Left lung (tissue), 10 donors: ENCODE measurements around the gene ETFRF1. TPM values are rescaled to one million over a fixed set of nuclear protein-coding genes. Genes with fewer than 3 reads are reported as not detected.

Experiments used
- ATAC-seq: fragments of 200-7000 bp; cut with Tn5 transposase; one replicate; pipeline ENCODE4 v1.9.1; 2020; ENCODE audit warnings: moderate library complexity
- DNase-seq, 4 donors: peaks; one replicate each; pipeline ENCODE4 v3.0.0-alpha.2; 2013 to 2020
- H3K27ac ChIP-seq, 2 donors: fragments of 200-600 bp; sonication (generic) in 1 of 2; one replicate each; pipeline versions ENCODE4 v1.5.0 to v1.8.0; 2020 to 2021
- H3K27me3 ChIP-seq, 2 donors: fragments of 200-600 bp; sonication (generic) in 1 of 2; one replicate each; pipeline versions ENCODE4 v1.5.0 to v1.8.0; 2020 to 2021
- H3K36me3 ChIP-seq, 2 donors: fragments of 200-600 bp; sonication (generic) in 1 of 2; one replicate each; pipeline versions ENCODE4 v1.5.0 to v1.8.0; 2020 to 2021
- H3K4me1 ChIP-seq, 2 donors: fragments of 200-600 bp; one replicate each; pipeline ENCODE4 v1.8.0; 2021
- H3K4me3 ChIP-seq, 2 donors: fragments of 200-600 bp; sonication (generic) in 1 of 2; one replicate each; pipeline versions ENCODE4 v1.5.0 to v1.8.0; 2020 to 2021; ENCODE audit warnings: mild to moderate bottlenecking in 1 of 2
- H3K9me3 ChIP-seq, 2 donors: fragments of 200-600 bp; sonication (generic) in 1 of 2; one replicate each; pipeline versions ENCODE4 v1.5.0 to v1.8.0; 2020 to 2021
- intact Hi-C, 2 donors: fragments of 100-400 bp; cut with DNase I; formaldehyde crosslinking; loops; one replicate each; pipeline versions ENCODE4 v1.11.2 to v1.14.2; 2022
- polyA plus RNA-seq, 6 donors: library from polyadenylated mRNA; unstranded; fragments of 120-200 nt; gene quantifications; one replicate each; pipeline ENCODE4 v1.2.1, GENCODE V29; 2013; ENCODE audit not compliant: insufficient read length in 6 of 6
- total RNA-seq, 2 donors: library from RNA; stranded (reverse); fragmentation: NEBNext Ultra II Directional; extraction: Animal tissue kit (Norgen Biotek cat#: 25700); gene quantifications; one replicate each; pipeline ENCODE4 v1.2.1, GENCODE V29; 2021
- TF ChIP-seq, protein P1 (sequence below), 2 donors: fragments of 200-600 bp; sonication (generic) in 1 of 2; IDR thresholded peaks; one replicate each; pipeline versions ENCODE4 v1.5.0 to v1.8.0; 2021; ENCODE audit warnings: antibody characterized with exemption in 2 of 2
- donor health status: DM: no; HTN: yes; CAD: no.
- donor health status: DM: no; HTN: no; CAD: no.

Gene ETFRF1
- total and polyA plus RNA-seq, 8 donors, result 17.1 to 27.0 (median 25.7) TPM

DNA sequence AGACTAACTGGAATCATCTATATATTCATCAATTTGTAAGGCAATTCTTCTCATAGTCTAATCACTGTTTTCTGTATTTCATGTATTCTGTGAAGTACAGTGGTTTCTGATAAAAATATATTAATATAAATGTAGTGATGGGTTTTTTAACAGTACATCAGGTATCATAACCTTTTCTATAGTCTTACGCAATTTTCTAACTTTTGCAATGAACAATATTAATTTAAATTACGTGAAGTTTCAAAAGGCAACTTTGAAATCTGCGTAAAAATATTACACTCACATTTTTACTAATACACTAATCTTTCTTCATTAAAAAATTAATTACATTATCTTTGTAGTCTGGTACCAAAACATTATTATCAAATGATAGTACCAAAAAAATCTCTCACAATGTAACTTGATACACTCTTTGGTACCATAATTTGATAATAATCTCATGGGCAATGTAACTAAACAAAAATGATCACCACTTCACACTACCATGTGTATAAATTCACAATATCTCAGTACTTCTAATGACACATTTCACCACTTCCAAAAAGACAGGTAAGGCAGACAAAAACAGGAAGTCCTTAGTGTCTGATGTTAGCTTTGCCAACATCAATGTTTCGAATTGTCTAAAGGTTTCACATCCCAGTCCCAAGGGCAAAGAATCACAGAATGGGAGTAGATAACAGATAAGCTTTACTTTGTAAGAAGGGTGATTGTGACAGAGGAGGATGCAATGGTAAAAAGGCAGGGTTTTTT is 8.8 kb upstream of the ETFRF1 start:
- Histone ChIP-seq H3K36me3 (no peaks in the 10 kb centered on the region), H3K27me3 (no peaks in the 10 kb centered on the region), H3K4me1 (no peaks in the 10 kb centered on the region), H3K27ac (no peak overlapping the region), H3K9me3 (no peaks in the 10 kb centered on the region), H3K4me3 (no peak overlapping the region)
- TF ChIP-seq, protein P1, sequence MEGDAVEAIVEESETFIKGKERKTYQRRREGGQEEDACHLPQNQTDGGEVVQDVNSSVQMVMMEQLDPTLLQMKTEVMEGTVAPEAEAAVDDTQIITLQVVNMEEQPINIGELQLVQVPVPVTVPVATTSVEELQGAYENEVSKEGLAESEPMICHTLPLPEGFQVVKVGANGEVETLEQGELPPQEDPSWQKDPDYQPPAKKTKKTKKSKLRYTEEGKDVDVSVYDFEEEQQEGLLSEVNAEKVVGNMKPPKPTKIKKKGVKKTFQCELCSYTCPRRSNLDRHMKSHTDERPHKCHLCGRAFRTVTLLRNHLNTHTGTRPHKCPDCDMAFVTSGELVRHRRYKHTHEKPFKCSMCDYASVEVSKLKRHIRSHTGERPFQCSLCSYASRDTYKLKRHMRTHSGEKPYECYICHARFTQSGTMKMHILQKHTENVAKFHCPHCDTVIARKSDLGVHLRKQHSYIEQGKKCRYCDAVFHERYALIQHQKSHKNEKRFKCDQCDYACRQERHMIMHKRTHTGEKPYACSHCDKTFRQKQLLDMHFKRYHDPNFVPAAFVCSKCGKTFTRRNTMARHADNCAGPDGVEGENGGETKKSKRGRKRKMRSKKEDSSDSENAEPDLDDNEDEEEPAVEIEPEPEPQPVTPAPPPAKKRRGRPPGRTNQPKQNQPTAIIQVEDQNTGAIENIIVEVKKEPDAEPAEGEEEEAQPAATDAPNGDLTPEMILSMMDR (IDR thresholded peaks at IDR 0.05), result no peak
- ATAC-seq (no peak), DNase-seq (no peak)
- intact Hi-C loops, result no loop called here

DNA sequence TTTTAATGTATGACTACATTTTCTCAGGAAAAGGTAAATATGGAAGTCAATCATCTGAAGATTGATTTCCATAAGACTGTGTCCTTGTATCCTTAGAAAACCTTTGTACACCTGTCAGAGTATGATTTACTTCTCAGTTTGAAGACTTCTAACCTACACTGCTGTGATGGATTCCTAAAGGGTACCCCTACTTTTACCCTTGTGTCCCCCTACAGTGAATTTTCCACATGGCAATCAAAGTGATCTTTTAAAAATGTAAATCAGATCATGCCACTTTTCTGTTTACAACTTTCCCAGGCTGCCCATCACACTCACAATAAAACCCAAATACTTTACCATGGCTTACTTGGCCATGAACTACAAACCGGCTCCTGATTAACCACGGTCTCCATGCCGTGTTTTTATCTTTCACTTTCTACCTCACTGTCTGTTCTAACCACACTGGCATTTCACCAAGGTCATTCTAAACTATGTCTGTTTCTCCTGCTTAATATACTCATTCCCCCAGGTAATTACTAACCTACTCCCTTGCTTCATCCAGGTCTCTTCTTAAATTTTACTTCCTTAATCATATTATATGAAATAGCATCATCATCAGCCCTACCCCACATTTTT is 8.1 kb upstream of the ETFRF1 start:
- H3K27me3 ChIP-seq, result no peaks in the 10 kb centered on the region
- intact Hi-C loops, result no loop called here
- no peaks in the 10 kb centered on the region for H3K9me3 ChIP-seq
- TF ChIP-seq, protein P1 (IDR thresholded peaks at IDR 0.05), result no peak
- ATAC-seq, result no peak
- no peaks in the 10 kb centered on the region for H3K36me3 ChIP-seq
- DNase-seq, result no peak
- H3K4me3 ChIP-seq, result no peak overlapping the region
- H3K27ac ChIP-seq, result no peak overlapping the region
- no peaks in the 10 kb centered on the region for H3K4me1 ChIP-seq

DNA sequence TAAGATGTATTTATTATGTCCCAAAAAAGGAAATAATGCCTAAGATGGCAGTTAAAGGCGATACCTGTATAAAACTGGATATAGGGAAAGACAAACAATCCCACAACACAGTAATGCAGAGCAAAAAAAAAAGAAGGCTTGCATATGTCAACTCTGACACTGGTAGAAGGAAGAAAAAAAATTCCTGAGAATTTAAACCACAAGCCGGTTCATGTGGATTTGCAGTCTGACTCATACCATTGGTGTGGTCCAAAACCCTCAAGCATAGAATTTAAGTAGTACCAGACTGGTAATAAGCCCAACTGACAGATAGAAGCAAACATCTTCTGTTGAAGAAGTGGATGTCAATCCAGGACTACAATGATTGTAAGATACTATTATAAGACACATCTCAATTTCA is 7.3 kb upstream of the ETFRF1 start:
- peak; percentile 35 for ATAC-seq
- intact Hi-C loops, result no loop called here
- Histone ChIP-seq H3K4me1 (no peaks in the 10 kb centered on the region), H3K27me3 (no peaks in the 10 kb centered on the region), H3K27ac (no peak overlapping the region), H3K4me3 (no peak overlapping the region), H3K36me3 (no peaks in the 10 kb centered on the region), H3K9me3 (no peaks in the 10 kb centered on the region)
- TF ChIP-seq, protein P1 (IDR thresholded peaks at IDR 0.05), result no peak
- DNase-seq, result no peak

DNA sequence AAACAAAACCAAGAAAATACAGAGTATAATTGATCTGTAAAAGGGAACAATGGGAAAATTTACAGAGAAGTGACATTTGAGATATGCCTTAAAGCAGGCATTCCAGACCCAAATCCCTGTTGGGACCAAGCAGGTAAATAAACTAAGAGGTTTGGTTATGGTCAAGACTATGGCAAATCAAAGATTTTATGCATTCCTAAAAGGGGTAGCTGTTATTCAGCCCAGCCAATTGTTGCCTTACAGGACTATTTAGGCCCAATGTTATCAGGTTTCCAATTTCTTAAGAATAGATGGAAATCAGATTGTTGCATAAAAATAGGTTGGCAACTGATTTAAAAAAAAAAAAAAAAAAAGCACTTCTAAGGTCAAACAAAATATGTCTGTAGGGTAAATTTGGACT is 5.4 kb upstream of the ETFRF1 start:
- Histone ChIP-seq H3K27me3 (no peaks in the 10 kb centered on the region), H3K36me3 (no peaks in the 10 kb centered on the region), H3K4me3 (no peak overlapping the region), H3K27ac (no peak overlapping the region), H3K9me3 (no peaks in the 10 kb centered on the region), H3K4me1 (peaks cover 3 to 7% of the 10 kb centered on the region in 2 donors)
- intact Hi-C loops, result no loop called here
- ATAC-seq (no peak), DNase-seq (no peak)
- TF ChIP-seq, protein P1 (IDR thresholded peaks at IDR 0.05), result no peak

DNA sequence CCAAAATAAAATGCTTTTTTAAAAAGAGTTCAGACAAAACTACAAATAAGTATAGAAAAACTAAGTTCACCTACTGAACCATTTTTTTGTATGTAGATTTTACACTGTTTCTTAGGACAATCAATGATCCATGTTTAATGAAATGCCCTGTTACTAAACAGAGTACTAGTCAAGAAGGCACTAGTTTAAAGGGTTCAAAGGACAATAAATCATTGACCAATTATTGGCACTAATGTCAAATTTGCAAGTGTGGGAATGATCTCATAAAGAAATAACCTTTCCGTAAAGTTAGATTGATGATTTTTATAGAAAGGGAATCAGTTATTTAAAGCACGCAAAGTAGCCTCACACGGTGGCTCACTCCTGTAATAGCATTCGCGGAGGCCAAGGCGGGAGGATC is 4.2 kb upstream of the ETFRF1 start:
- no peak overlapping the region for H3K4me3 ChIP-seq
- no peaks in the 10 kb centered on the region for H3K9me3 ChIP-seq
- H3K36me3 ChIP-seq, result no peaks in the 10 kb centered on the region
- H3K27ac ChIP-seq, result no peak overlapping the region
- TF ChIP-seq, protein P1 (IDR thresholded peaks at IDR 0.05), result no peak
- peaks cover 5 to 9% of the 10 kb centered on the region in 2 donors for H3K4me1 ChIP-seq
- no peak for DNase-seq
- intact Hi-C loops, result no loop called here
- H3K27me3 ChIP-seq, result no peaks in the 10 kb centered on the region
- ATAC-seq, result no peak
